Stimulated activated naive B cell treated with anti-CD40 and anti-IgM and Interleukin-4, amounts not matched to agents 10 μg/mL and 1 μg/mL and 100 μg/mL, for 72 hours (primary cell): ENCODE measurements around the gene SASH3.

ENCODE experiments used
- ATAC-seq, 2 donors: fragments of 150-1000 bp; cut with Tn5 transposase; replicated peaks; 2 replicates each; pipeline ENCODE4 v1.10.0; 2021; ENCODE audit warnings: moderate library complexity in 1 of 2
- DNase-seq: peaks from one replicate; pipeline ENCODE4 v3.0.0; 2021
- H3K27ac Mint-ChIP-seq: one replicate; pipeline ENCODE4 v1.8.0; 2022; ENCODE audit warnings: mild to moderate bottlenecking, mixed read lengths
- H3K27me3 Mint-ChIP-seq, 2 donors: one replicate each; pipeline ENCODE4 v1.8.0; 2022; ENCODE audit warnings: mixed read lengths in 2 of 2
- H3K36me3 Mint-ChIP-seq, 2 donors: one replicate each; pipeline ENCODE4 v1.8.0; 2022; ENCODE audit warnings: mixed read lengths in 2 of 2, mild to moderate bottlenecking in 1 of 2
- H3K4me1 Mint-ChIP-seq, 2 donors: one replicate each; pipeline ENCODE4 v1.8.0; 2022; ENCODE audit warnings: mixed read lengths in 2 of 2, mild to moderate bottlenecking in 1 of 2
- H3K4me3 Mint-ChIP-seq, 2 donors: one replicate each; pipeline ENCODE4 v1.8.0; 2022; ENCODE audit warnings: mild to moderate bottlenecking in 2 of 2, mixed read lengths in 2 of 2, moderate library complexity in 1 of 2
- H3K9me3 Mint-ChIP-seq, 2 donors: one replicate each; pipeline ENCODE4 v1.8.0; 2022; ENCODE audit warnings: mixed read lengths in 2 of 2, mild to moderate bottlenecking in 1 of 2

The SASH3 gene

DNA sequence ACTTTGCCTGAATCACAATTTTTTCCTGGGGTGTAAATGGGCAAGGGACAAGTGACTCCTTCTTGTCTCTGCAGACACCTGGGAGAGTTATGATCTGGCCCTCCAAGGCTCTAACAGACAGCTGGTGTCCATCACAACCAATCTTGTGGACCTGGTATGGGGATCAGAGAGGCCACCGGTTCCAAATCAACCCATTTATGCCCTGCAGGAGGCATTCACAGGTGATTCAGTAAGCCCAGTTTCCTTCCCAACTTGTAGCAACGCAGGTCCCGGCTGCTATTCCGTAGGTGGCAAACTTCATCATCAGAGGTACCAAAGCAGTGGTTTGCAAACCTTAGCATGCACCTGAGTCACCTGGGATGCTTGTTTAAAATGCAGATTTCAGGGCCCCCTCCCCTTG, 32.2 kb upstream of the SASH3 start:
- no peaks in the 10 kb centered on the region for H3K36me3 Mint-ChIP-seq
- ATAC-seq, result no peak
- no peak for DNase-seq
- peaks cover 0 to 5% of the 10 kb centered on the region in 2 donors for H3K27me3 Mint-ChIP-seq
- H3K4me1 Mint-ChIP-seq, result peaks cover 6 to 14% of the 10 kb centered on the region in 2 donors
- no peak overlapping the region for H3K27ac Mint-ChIP-seq
- H3K9me3 Mint-ChIP-seq, result no peaks in the 10 kb centered on the region
- no peak overlapping the region for H3K4me3 Mint-ChIP-seq

DNA sequence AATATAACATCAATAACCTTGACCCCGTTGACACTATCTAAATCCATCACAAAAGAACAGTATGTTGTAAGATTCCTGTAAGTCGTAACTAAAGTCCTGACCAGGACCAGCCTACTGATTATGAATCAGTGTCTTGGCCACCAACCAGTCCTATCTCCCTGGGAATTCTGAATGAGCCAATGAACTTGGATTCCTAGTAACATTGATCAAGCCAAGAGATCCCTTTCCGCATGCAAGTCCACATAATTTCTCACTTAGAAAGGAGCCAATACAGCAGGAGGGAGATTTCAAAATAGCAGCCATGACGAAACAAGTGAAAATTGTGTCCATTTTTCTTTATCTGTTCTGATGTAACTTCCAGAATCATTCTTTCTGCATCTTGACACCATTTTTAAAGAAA, 31.4 kb upstream of the SASH3 start:
- Mint-ChIP-seq H3K27ac (no peak overlapping the region), H3K4me1 (peaks cover 3 to 9% of the 10 kb centered on the region in 2 donors), H3K27me3 (peaks cover 0 to 5% of the 10 kb centered on the region in 2 donors), H3K9me3 (no peaks in the 10 kb centered on the region), H3K4me3 (no peak overlapping the region), H3K36me3 (no peaks in the 10 kb centered on the region)
- DNase-seq, result no peak
- no peak for ATAC-seq

- DNase-seq, result no peak
- H3K4me1 Mint-ChIP-seq, result peaks cover 4 to 8% of the 10 kb centered on the region in 2 donors
- H3K27ac Mint-ChIP-seq, result no peak overlapping the region
- H3K4me3 Mint-ChIP-seq, result no peak overlapping the region
- no peak for ATAC-seq
- no peaks in the 10 kb centered on the region for H3K36me3 Mint-ChIP-seq
- no peaks in the 10 kb centered on the region for H3K27me3 Mint-ChIP-seq
- no peaks in the 10 kb centered on the region for H3K9me3 Mint-ChIP-seq
Measured at GRCh38 chrX:129749069-129749468, 30.7 kb upstream of the SASH3 start.

DNA sequence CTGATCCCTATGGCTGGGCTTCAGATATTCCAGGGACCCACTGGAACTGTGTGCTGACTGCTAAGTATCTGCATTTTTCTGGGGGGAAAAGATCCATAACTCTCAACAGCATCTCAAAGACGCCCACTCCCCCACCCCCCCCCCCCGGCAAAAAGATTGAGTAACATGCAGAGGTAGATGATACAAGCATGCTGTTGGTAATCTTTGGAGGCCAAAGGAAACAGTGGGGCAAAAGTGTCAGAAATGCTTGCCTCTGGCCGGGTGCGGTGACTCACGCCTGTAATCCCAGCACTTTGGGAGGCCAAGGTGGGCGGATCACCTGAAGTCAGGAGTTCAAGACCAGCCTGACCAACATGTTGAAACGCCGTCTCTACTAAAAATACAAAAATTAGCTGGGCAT, 28.8 kb upstream of the SASH3 start:
- no peak overlapping the region for H3K4me3 Mint-ChIP-seq
- H3K36me3 Mint-ChIP-seq, result no peaks in the 10 kb centered on the region
- H3K4me1 Mint-ChIP-seq, result peaks cover 14 to 22% of the 10 kb centered on the region in 2 donors
- no peaks in the 10 kb centered on the region for H3K27me3 Mint-ChIP-seq
- DNase-seq (no peak), ATAC-seq (no peak)
- H3K9me3 Mint-ChIP-seq, result no peaks in the 10 kb centered on the region
- H3K27ac Mint-ChIP-seq, result no peak overlapping the region

GRCh38 chrX:129754056-129755024, 25.4 kb upstream of the SASH3 start:
- no peaks in the 10 kb centered on the region for H3K9me3 Mint-ChIP-seq
- H3K4me1 Mint-ChIP-seq, result peaks cover 37 to 52% of the 10 kb centered on the region in 2 donors
- no peaks in the 10 kb centered on the region for H3K36me3 Mint-ChIP-seq
- no peaks in the 10 kb centered on the region for H3K27me3 Mint-ChIP-seq
- DNase-seq (no peak), ATAC-seq (no peak)
- peak overlapping the region; percentile 34 to 68 for H3K4me3 Mint-ChIP-seq
- peak overlapping the region; percentile 16 for H3K27ac Mint-ChIP-seq

DNA sequence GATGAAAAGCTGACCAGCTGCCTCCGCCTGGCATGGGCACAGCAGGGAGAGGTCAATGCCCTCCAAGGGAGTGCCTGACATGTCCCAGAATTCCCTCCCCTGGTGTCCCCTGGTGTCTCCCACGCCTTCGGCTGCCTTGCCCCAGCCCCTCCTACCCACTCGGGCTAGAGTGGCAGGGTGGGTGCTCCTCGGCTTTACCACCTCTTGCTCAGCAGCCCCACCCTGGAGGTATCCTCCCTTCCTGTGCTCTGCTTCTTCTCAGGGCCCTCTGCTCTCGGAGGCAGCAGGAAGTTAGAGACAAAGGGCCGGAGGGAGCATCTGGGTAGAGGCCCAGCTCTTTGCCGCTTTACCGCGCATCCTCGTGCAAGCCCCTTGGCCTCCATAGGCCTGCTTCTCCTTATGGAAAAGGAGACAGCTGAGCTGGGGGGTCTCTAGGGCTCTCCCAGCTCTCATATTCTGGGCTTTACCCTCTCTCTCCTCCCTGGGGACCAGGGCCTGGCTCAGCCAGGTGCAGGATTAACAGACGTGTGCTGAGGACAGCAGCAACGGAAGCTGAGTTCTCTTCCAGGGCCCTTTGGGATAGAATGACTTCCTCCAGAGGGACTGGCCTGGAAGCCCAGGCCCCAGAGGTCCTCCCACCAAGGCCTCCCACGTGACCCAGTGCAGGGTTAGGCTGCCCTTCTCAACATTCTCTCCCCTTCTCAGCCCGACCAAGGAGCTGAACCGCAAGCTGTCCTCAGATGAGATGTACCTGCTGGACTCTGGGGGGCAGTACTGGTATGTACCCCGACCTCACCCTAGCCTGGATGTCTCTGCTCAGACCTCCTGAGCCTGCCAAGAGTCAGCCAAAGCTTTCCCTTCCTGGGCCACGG, 23.7 kb upstream of the SASH3 start:
- H3K4me3 Mint-ChIP-seq, result peak overlapping the region; percentile 56 to 64
- H3K27ac Mint-ChIP-seq, result peak overlapping the region; percentile 85
- DNase-seq (no peak), ATAC-seq (peak; percentile 17 to 33)
- peaks cover 48 to 65% of the 10 kb centered on the region in 2 donors for H3K4me1 Mint-ChIP-seq
- no peaks in the 10 kb centered on the region for H3K9me3 Mint-ChIP-seq
- no peaks in the 10 kb centered on the region for H3K27me3 Mint-ChIP-seq
- H3K36me3 Mint-ChIP-seq, result no peaks in the 10 kb centered on the region

GRCh38 chrX:129759576-129760061, 20.1 kb upstream of the SASH3 start:
- H3K27ac Mint-ChIP-seq, result peak overlapping the region; percentile 87
- no peaks in the 10 kb centered on the region for H3K36me3 Mint-ChIP-seq
- ATAC-seq (peak; percentile 48 to 50), DNase-seq (no peak)
- no peak overlapping the region for H3K4me3 Mint-ChIP-seq
- no peaks in the 10 kb centered on the region for H3K27me3 Mint-ChIP-seq
- H3K4me1 Mint-ChIP-seq, result peaks cover 45 to 68% of the 10 kb centered on the region in 2 donors
- H3K9me3 Mint-ChIP-seq, result no peaks in the 10 kb centered on the region

DNA sequence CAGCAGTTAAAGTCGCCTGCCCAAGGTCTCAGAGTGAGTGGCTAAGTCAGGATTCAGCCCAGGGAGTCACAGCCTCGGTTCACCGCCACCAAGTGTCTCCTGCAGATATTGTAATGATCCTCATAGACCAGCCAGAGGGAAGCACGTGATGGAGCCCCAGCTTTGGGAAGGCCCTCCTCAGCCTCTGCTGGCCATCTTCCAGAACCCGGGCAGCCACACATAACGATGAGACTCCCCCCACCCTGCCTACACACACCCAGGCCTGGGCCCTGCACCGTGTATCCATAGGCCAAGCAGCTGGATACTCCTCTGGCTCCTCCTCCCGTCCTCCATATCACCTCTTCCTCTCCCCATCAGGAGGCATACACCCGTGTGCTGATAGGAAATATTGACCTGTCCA, 19.6 kb upstream of the SASH3 start:
- H3K27me3 Mint-ChIP-seq, result no peaks in the 10 kb centered on the region
- H3K4me1 Mint-ChIP-seq, result peaks cover 41 to 63% of the 10 kb centered on the region in 2 donors
- no peaks in the 10 kb centered on the region for H3K36me3 Mint-ChIP-seq
- H3K27ac Mint-ChIP-seq, result peak overlapping the region; percentile 87
- DNase-seq (no peak), ATAC-seq (no peak)
- no peak overlapping the region for H3K4me3 Mint-ChIP-seq
- H3K9me3 Mint-ChIP-seq, result no peaks in the 10 kb centered on the region

DNA sequence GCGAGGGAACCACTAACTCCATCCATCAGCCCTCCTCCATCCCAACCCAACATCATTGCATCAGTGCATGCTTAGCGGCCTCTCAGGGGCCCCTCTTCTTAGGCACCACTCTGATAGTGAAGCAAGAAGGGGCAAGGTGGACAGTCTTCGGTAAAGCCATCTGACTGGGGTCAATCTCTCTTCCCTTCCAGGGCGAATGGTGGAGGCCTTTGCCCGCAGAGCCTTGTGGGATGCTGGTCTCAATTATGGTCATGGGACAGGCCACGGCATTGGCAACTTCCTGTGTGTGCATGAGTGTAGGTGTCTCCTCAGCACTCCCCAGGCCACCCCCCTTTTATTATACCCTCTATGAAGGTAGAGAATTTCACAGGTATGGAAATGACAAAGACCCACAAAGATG, 18.8 kb upstream of the SASH3 start:
- ATAC-seq (no peak), DNase-seq (no peak)
- H3K4me3 Mint-ChIP-seq, result no peak overlapping the region
- peaks cover 37 to 56% of the 10 kb centered on the region in 2 donors for H3K4me1 Mint-ChIP-seq
- H3K27ac Mint-ChIP-seq, result no peak overlapping the region
- no peaks in the 10 kb centered on the region for H3K27me3 Mint-ChIP-seq
- H3K36me3 Mint-ChIP-seq, result no peaks in the 10 kb centered on the region
- H3K9me3 Mint-ChIP-seq, result no peaks in the 10 kb centered on the region

- Mint-ChIP-seq H3K9me3 (no peaks in the 10 kb centered on the region), H3K27me3 (no peaks in the 10 kb centered on the region), H3K4me1 (peaks cover 31 to 56% of the 10 kb centered on the region in 2 donors), H3K4me3 (no peak overlapping the region), H3K36me3 (no peaks in the 10 kb centered on the region), H3K27ac (no peak overlapping the region)
- DNase-seq (no peak), ATAC-seq (no peak)
Measured at GRCh38 chrX:129761596-129761995, 18.2 kb upstream of the SASH3 start.

DNA sequence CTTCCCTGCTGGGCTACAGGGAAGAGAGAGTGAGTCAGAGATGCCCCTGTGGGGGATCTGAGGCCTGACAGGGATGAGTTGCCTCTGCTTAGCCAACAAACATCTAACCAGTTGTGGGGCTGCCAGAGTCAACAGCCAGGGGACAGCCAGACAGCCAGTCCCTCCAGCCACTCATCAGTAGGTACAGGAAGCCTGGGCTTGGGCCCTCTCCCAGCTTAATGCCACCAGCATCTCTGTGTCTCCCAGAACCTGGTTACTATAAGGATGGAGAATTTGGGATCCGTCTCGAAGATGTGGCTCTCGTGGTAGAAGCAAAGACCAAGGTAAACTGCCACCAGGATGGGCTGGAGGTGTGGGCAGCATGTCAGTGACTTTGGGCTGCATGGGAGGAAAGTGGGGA, 17.3 kb upstream of the SASH3 start:
- Mint-ChIP-seq H3K36me3 (no peaks in the 10 kb centered on the region), H3K4me1 (peaks cover 27 to 54% of the 10 kb centered on the region in 2 donors), H3K27ac (no peak overlapping the region), H3K27me3 (no peaks in the 10 kb centered on the region), H3K9me3 (no peaks in the 10 kb centered on the region), H3K4me3 (no peak overlapping the region)
- no peak for ATAC-seq
- no peak for DNase-seq

- peaks cover 22 to 54% of the 10 kb centered on the region in 2 donors for H3K4me1 Mint-ChIP-seq
Measured at GRCh38 chrX:129763666-129764065, 16.1 kb upstream of the SASH3 start.

GRCh38 chrX:129768186-129768585, 11.6 kb upstream of the SASH3 start:
- no peak overlapping the region for H3K4me3 Mint-ChIP-seq
- peaks cover 25 to 59% of the 10 kb centered on the region in 2 donors for H3K4me1 Mint-ChIP-seq
- H3K9me3 Mint-ChIP-seq, result no peaks in the 10 kb centered on the region
- no peak for DNase-seq
- no peaks in the 10 kb centered on the region for H3K27me3 Mint-ChIP-seq
- no peaks in the 10 kb centered on the region for H3K36me3 Mint-ChIP-seq
- H3K27ac Mint-ChIP-seq, result no peak overlapping the region
- no peak for ATAC-seq

More at GRCh38 chrX:129763666-129764065, 16.1 kb upstream of the SASH3 start:
- DNase-seq (no peak), ATAC-seq (no peak)
- Mint-ChIP-seq H3K27ac (no peak overlapping the region), H3K27me3 (no peaks in the 10 kb centered on the region), H3K9me3 (no peaks in the 10 kb centered on the region), H3K4me3 (no peak overlapping the region), H3K36me3 (no peaks in the 10 kb centered on the region)
